ENCODE measurements around the gene HAVCR1. TPM values are rescaled to one million over a fixed set of nuclear protein-coding genes. Genes with fewer than 3 reads are reported as not detected.

The HAVCR1 gene
- total and polyA plus RNA-seq, 2 of the 13 experiments (the other 11 are each of a cell fraction or from before 2014, with no cell fraction given) = 0.93 to 12.3 TPM

GRCh38 chr5:157059093-157059539 is at the start of gene HAVCR1 (continued):
- TF ChIP-seq DRAP1 (CRISPR knock-in tag; IDR thresholded peaks at IDR 0.05) (peak; percentile 96), ZBTB37 (CRISPR knock-in tag; IDR thresholded peaks at IDR 0.05) (no peak), ZBTB20 (CRISPR knock-in tag; IDR thresholded peaks at IDR 0.05; ENCODE audit: borderline replicate concordance, low read depth) (no peak), TEAD3 (CRISPR knock-in tag; optimal IDR thresholded peaks at IDR 0.05; ENCODE audit: borderline replicate concordance) (peak; percentile 34), ZNF614 (CRISPR knock-in tag; IDR thresholded peaks at IDR 0.05; ENCODE audit: borderline replicate concordance) (peak; percentile 66), CTCF (CRISPR knock-in tag; IDR thresholded peaks at IDR 0.05) (0 out of 2 replicates have a peak, but pooled peaks have one; percentile 8), FOXA1 (IDR thresholded peaks at IDR 0.05) (no peak), FOXA1 (CRISPR knock-in tag; IDR thresholded peaks at IDR 0.05) (peak; percentile 84), HNRNPUL1 (IDR thresholded peaks at IDR 0.05; ENCODE audit: low read depth, low read length) (peak; percentile 97), ZNF432 (CRISPR knock-in tag; IDR thresholded peaks at IDR 0.05; ENCODE audit: borderline replicate concordance) (no peak), FOXO1 (CRISPR knock-in tag; IDR thresholded peaks at IDR 0.05) (peak; percentile 55; the same call in 1 of the 2 replicates), ZNF331 (CRISPR knock-in tag; IDR thresholded peaks at IDR 0.05) (peak; percentile 19; the same call in 1 of the 2 replicates), POGZ (CRISPR knock-in tag; IDR thresholded peaks at IDR 0.05) (peak; percentile 38; the same call in 1 of the 2 replicates), ZNF20 (CRISPR knock-in tag; IDR thresholded peaks at IDR 0.05) (no peak), TFAP4 (IDR thresholded peaks at IDR 0.05; ENCODE audit: borderline replicate concordance, low read depth) (peak; percentile 26; the same call in 1 of the 2 replicates), MIER2 (CRISPR knock-in tag; IDR thresholded peaks at IDR 0.05) (peak; percentile 9; the same call in 1 of the 2 replicates), ZNF460 (CRISPR knock-in tag; IDR thresholded peaks at IDR 0.05; ENCODE audit: borderline replicate concordance) (0 out of 2 replicates have a peak, but pooled peaks have one; percentile 20), KDM5A (IDR thresholded peaks at IDR 0.05; ENCODE audit: borderline replicate concordance, low read length) (no peak), FOXK1 (CRISPR knock-in tag; IDR thresholded peaks at IDR 0.05; ENCODE audit: borderline replicate concordance, low read depth) (peak; percentile 57; the same call in 1 of the 2 replicates), ARID5B (CRISPR knock-in tag; IDR thresholded peaks at IDR 0.05) (peak; percentile 73), RFX5 (IDR thresholded peaks at IDR 0.05; ENCODE audit: low read depth, low read length) (no peak), ATF3 (CRISPR knock-in tag; IDR thresholded peaks at IDR 0.05) (peak; percentile 45; the same call in 1 of the 2 replicates)
